GM20000 (cell line): Measurements from ENCODE around the gene DCAF12.

Experiments
- DNase-seq: peaks from one replicate; pipeline ENCODE4 v3.0.0; 2012; ENCODE audit warnings: low spot score
- CTCF ChIP-seq: IDR thresholded peaks from 2 replicates; pipeline ENCODE4 v1.5.1; 2012; ENCODE audit warnings: mild to moderate bottlenecking, control low read depth; ENCODE audit errors: extremely low read depth, missing control alignments

The DCAF12 gene

GRCh38 chr9:34124926-34125325 is 1.6 kb downstream of the DCAF12 start:
- TF ChIP-seq CTCF, result no peak
- no peak for DNase-seq

GRCh38 chr9:34124099-34124498 is 2.4 kb downstream of the DCAF12 start:
- TF ChIP-seq CTCF, result no peak

GRCh38 chr9:34123682-34124081 is 2.8 kb downstream of the DCAF12 start:
- TF ChIP-seq CTCF, result no peak
- peak; percentile 53 for DNase-seq

More at GRCh38 chr9:34124099-34124498, 2.4 kb downstream of the DCAF12 start:
- no peak for DNase-seq

- TF ChIP-seq CTCF, result no peak
- no peak for DNase-seq
Observed at GRCh38 chr9:34121996-34122395, 4.5 kb downstream of the DCAF12 start.

GRCh38 chr9:34119713-34120112 is 6.8 kb downstream of the DCAF12 start:
- DNase-seq, result no peak
- TF ChIP-seq CTCF, result no peak

- DNase-seq, result no peak
- TF ChIP-seq CTCF, result no peak
Observed at GRCh38 chr9:34114436-34114835, 12.1 kb downstream of the DCAF12 start.

- no peak for TF ChIP-seq CTCF
- no peak for DNase-seq
Observed at GRCh38 chr9:34106110-34106509, 20.4 kb downstream of the DCAF12 start.

GRCh38 chr9:34102796-34103195 is 23.7 kb downstream of the DCAF12 start:
- no peak for DNase-seq
- no peak for TF ChIP-seq CTCF
